NB4 (cell line): Measurements from ENCODE around the gene COL11A1.

ENCODE experiments used
- DNase-seq: peaks from one replicate; pipeline ENCODE4 v3.0.0; 2010; ENCODE audit warnings: low read depth
- H3K4me3 ChIP-seq: one replicate; pipeline ENCODE4 v1.5.1; 2011; ENCODE audit warnings: mild to moderate bottlenecking, low read depth, low read length, moderate library complexity
- MYC ChIP-seq: IDR thresholded peaks from 2 replicates; pipeline ENCODE4 v1.6.1; 2011; ENCODE audit warnings: low read depth, low read length
- POLR2A ChIP-seq: IDR thresholded peaks from 2 replicates; pipeline ENCODE4 v1.6.1; 2011; ENCODE audit warnings: mild to moderate bottlenecking; ENCODE audit not compliant: insufficient read length; ENCODE audit errors: extremely low read depth
- TF ChIP-seq, protein P1 (sequence below): IDR thresholded peaks from one replicate; pipeline ENCODE4 v1.5.1; 2012; ENCODE audit warnings: low read depth, low read length
- TF ChIP-seq, protein P2 (sequence below): IDR thresholded peaks from 2 replicates; pipeline ENCODE4 v1.6.1; 2011; ENCODE audit warnings: low read depth, low read length

COL11A1 gene

DNA sequence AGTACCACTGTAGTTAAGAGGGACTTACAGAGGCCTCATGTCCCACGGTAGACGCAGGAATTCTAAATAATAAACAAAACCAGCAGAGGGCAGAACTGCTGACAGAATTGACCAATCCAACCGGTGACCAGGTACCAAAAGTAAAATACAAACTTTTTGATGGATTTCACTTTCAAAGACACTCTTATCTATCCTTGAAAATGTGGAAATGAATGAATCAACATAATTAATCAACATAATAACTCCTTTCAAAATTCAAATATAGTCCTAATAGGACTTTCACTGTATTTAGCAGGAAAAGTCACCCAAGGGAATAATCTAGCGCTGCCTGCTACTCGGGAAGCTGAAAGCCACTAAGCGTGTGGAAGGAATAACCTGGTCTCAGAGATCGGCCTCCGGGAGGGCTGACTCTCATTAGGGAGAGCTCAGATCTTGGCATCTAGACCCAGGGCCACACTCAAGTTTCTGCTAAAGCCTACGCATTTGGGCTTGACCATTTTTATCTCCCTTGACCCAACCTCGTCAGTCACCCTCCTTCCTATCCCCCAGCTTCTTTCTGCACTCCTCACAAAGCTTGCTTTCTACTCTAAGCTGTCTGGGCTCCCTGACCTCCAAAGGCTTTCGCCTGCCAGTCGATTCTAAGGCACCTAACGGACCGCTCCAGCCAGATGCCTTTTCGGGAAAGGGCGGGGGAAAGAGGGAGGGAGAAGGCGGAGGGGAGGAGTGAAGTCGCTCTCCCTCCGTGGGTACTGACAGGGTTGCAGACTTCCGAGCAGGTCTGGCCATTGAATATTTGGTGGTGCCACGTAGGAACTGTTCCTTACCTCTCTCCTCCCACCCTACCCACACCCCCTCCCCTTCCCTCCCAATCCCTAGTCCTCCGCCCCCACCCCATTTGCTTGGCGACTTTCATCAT, 1.6 kb downstream of the COL11A1 start:
- no peak overlapping the region for H3K4me3 ChIP-seq
- TF ChIP-seq POLR2A (no peak), MYC (no peak)
- TF ChIP-seq, protein P1, sequence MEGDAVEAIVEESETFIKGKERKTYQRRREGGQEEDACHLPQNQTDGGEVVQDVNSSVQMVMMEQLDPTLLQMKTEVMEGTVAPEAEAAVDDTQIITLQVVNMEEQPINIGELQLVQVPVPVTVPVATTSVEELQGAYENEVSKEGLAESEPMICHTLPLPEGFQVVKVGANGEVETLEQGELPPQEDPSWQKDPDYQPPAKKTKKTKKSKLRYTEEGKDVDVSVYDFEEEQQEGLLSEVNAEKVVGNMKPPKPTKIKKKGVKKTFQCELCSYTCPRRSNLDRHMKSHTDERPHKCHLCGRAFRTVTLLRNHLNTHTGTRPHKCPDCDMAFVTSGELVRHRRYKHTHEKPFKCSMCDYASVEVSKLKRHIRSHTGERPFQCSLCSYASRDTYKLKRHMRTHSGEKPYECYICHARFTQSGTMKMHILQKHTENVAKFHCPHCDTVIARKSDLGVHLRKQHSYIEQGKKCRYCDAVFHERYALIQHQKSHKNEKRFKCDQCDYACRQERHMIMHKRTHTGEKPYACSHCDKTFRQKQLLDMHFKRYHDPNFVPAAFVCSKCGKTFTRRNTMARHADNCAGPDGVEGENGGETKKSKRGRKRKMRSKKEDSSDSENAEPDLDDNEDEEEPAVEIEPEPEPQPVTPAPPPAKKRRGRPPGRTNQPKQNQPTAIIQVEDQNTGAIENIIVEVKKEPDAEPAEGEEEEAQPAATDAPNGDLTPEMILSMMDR, result no peak
- TF ChIP-seq, protein P2, sequence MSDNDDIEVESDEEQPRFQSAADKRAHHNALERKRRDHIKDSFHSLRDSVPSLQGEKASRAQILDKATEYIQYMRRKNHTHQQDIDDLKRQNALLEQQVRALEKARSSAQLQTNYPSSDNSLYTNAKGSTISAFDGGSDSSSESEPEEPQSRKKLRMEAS, result no peak
- DNase-seq, result peak; percentile 33

DNA sequence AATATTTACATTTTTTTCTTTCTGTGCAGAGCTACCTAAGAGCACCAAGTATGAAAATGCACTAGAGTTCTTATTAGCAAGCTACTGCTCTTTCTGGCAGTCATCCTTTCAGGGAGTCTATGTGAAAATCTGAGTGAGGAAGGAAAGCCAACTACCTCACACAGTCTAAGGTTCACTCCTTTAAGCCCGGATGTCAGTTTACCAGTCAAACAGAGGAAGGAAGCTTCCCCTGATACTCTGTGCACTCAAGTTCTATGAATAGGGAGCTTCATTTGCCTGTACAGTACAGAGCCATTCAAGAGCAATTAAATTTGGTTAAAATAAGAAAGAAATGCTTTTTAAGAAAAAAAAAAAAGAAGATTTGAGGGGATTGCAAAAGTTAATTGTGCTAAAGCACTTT, 6.9 kb downstream of the COL11A1 start:
- no peak for DNase-seq
- H3K4me3 ChIP-seq, result no peak overlapping the region
- TF ChIP-seq, protein P1, result no peak
- TF ChIP-seq, protein P2, result no peak
- no peak for TF ChIP-seq POLR2A
- no peak for TF ChIP-seq MYC

DNA sequence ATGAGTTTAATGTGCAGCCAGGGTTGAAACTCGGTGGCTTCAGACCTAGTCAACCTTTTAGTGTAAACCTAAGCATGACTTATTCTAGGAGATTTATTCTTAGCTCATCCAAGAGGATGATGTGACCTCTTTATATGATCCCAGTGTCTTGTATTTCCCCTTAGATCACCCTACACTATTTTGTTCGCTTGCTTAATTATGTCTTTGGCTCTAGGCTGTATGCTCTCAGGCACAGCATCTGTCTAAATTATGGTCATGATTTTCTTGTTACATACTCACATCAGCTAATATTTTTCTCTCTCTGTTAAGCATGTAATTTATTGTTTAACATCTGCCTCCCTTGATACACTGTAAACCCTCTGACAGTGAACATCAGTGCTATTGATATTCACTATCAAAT, 19.1 kb downstream of the COL11A1 start:
- H3K4me3 ChIP-seq, result no peak overlapping the region
- no peak for TF ChIP-seq POLR2A
- TF ChIP-seq MYC, result no peak
- TF ChIP-seq, protein P2, result no peak
- TF ChIP-seq, protein P1, result no peak
- DNase-seq, result no peak

DNA sequence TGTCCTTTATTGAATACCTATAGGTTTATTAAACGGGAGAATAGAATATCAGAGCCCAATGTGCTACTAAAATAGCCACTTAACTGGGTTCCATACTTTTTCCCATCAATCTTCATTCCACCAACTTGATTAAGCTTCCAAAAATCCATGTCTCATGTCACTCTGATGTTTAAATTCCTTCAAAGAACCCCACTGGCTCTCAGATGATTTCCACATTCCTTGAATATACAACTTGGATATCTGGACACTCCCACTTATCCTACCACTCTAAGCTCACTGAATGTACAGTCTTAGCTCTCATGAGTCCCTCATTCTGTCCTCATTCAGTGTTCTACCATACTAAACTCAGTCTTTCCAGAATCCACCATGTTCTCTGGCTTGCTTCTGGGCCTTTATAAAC, 21.1 kb downstream of the COL11A1 start:
- H3K4me3 ChIP-seq, result no peak overlapping the region
- no peak for TF ChIP-seq MYC
- TF ChIP-seq, protein P2, result no peak
- no peak for TF ChIP-seq POLR2A
- TF ChIP-seq, protein P1, result no peak
- DNase-seq, result no peak

DNA sequence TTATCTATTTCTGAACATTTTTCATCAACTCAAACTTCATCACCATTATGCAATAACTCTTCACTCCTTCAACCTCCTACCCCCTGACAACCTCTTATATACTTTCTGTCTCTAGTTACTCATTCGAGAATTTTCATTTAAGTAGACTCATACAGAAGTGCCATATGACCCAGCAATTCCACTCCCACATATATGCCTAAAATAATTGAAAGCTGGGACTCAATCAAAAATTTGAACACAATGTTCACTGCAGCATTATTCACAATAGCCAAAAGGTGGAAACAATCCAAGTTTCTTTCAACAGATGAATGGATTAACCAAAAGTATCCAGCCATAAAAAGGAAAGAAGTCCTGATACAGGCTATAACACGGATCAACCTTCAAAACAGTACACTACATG, 24.1 kb downstream of the COL11A1 start:
- TF ChIP-seq, protein P1, result no peak
- no peak for TF ChIP-seq POLR2A
- TF ChIP-seq, protein P2, result no peak
- no peak for TF ChIP-seq MYC
- H3K4me3 ChIP-seq, result no peak overlapping the region
- DNase-seq, result no peak
